Gastrocnemius medialis (tissue), 4 donors: ENCODE measurements around the gene CTRB2.

Experiments used
- CTCF ChIP-seq, 5 experiments: fragments of 450-650 bp in 3 of 5; fragments of 200-600 bp in 2 of 5; sonication (generic) in 2 of 5; IDR thresholded peaks in 4 of 5; conservative IDR thresholded peaks in 1 of 5; 1 replicate in 4 of 5; 2 replicates in 1 of 5; pipeline ENCODE4 v1.5.1; 2016 to 2019; ENCODE audit warnings: antibody characterized with exemption in 5 of 5, mild to moderate bottlenecking in 3 of 5, moderate library complexity in 3 of 5
- POLR2A ChIP-seq, 2 donors: fragments of 450-650 bp; IDR thresholded peaks; one replicate each; pipeline ENCODE4 v1.6.1; 2017; ENCODE audit warnings: antibody characterized with exemption in 2 of 2, mild to moderate bottlenecking in 2 of 2, moderate library complexity in 2 of 2

- TF ChIP-seq CTCF (IDR thresholded peaks at IDR 0.05 in 4 of 5, conservative IDR thresholded peaks at IDR 0.05 in 1 of 5) = no peak
- TF ChIP-seq POLR2A (IDR thresholded peaks at IDR 0.05) = no peak
Observed at GRCh38 chr16:75222271-75222783, 15.4 kb upstream of the CTRB2 start.
